GM18873 (cell line): ENCODE measurements around the gene KIFC3.
"Not testable (repeated sequence)": the region's sequence is repeated elsewhere in the genome, so short reads cannot be mapped to it uniquely, and the experiment has no call there.

ENCODE experiments used
- ATAC-seq: cut with Tn5 transposase; IDR thresholded peaks from one replicate; pipeline ENCODE4 v1.9.1; 2021; ENCODE audit warnings: mild to moderate bottlenecking, moderate library complexity, moderate number of reproducible peaks; ENCODE audit not compliant: unreplicated experiment, low FRiP score

The KIFC3 gene

GRCh38 chr16:57825298-57826044 lies 23.2 kb upstream of the KIFC3 start:
- ATAC-seq, result no peak

GRCh38 chr16:57824888-57825287 lies 22.6 kb upstream of the KIFC3 start:
- no peak for ATAC-seq

GRCh38 chr16:57823836-57824235 lies 21.5 kb upstream of the KIFC3 start:
- no peak for ATAC-seq

- ATAC-seq, result no peak
Measured at GRCh38 chr16:57822856-57823255, 20.6 kb upstream of the KIFC3 start.

GRCh38 chr16:57822018-57822553 lies 19.8 kb upstream of the KIFC3 start:
- no peak for ATAC-seq

GRCh38 chr16:57821149-57821971 lies 19.1 kb upstream of the KIFC3 start:
- no peak for ATAC-seq

GRCh38 chr16:57818377-57819064 lies 16.2 kb upstream of the KIFC3 start:
- ATAC-seq, result no peak

- ATAC-seq, result no peak
Measured at GRCh38 chr16:57817680-57818079, 15.4 kb upstream of the KIFC3 start.

- no peak for ATAC-seq
Measured at GRCh38 chr16:57815987-57816745, 13.9 kb upstream of the KIFC3 start.

GRCh38 chr16:57814896-57815295 lies 12.6 kb upstream of the KIFC3 start:
- ATAC-seq, result no peak

- no peak for ATAC-seq
Measured at GRCh38 chr16:57813466-57813865, 11.2 kb upstream of the KIFC3 start.

GRCh38 chr16:57811340-57811739 lies 9.0 kb upstream of the KIFC3 start:
- not testable (repeated sequence) for ATAC-seq

GRCh38 chr16:57810197-57811031 lies 8.1 kb upstream of the KIFC3 start:
- ATAC-seq, result peak; percentile 98

- ATAC-seq, result no peak
Measured at GRCh38 chr16:57809276-57810196, 7.2 kb upstream of the KIFC3 start.

GRCh38 chr16:57808589-57809228 lies 6.4 kb upstream of the KIFC3 start:
- ATAC-seq, result no peak

GRCh38 chr16:57807968-57808528 lies 5.8 kb upstream of the KIFC3 start:
- ATAC-seq, result no peak

- ATAC-seq, result no peak
Measured at GRCh38 chr16:57807252-57807967, 5.1 kb upstream of the KIFC3 start.
